GM23338 (cell line): ENCODE measurements around the gene GRID1. TPM values are rescaled to one million over a fixed set of nuclear protein-coding genes. Genes with fewer than 3 reads are reported as not detected.
A peak's percentile ranks its signal among the peaks of the same experiment; 100 is the strongest.

Experiments used
- ATAC-seq: fragments of 200-7000 bp; cut with Tn5 transposase; 3 replicates; pipeline ENCODE4 v1.9.1; 2020
- DNase-seq: peaks from one replicate; pipeline ENCODE4 v3.0.0-alpha.2; 2015; ENCODE audit warnings: low spot score
- H2AFZ ChIP-seq: fragments of 200-600 bp; sonication (generic); 2 replicates; pipeline ENCODE4 v1.8.0; 2016; ENCODE audit warnings: antibody characterized with exemption, mild to moderate bottlenecking, moderate library complexity
- H3F3A ChIP-seq: fragments of 200-600 bp; sonication (generic); replicated peaks from 2 replicates; pipeline ENCODE4 v1.8.0; 2017; ENCODE audit warnings: antibody characterized with exemption, mixed run types, low read depth
- H3K27ac ChIP-seq: fragments of 200-600 bp; sonication (generic); 2 replicates; pipeline ENCODE4 v1.6.1; 2016; ENCODE audit warnings: low read depth
- H3K27me3 ChIP-seq: fragments of 200-600 bp; sonication (generic); 2 replicates; pipeline ENCODE4 v1.8.0; 2016; ENCODE audit warnings: mild to moderate bottlenecking, mixed run types, moderate library complexity; ENCODE audit not compliant: insufficient read depth
- H3K36me3 ChIP-seq: fragments of 200-600 bp; sonication (generic); 2 replicates; pipeline ENCODE4 v1.8.0; 2016; ENCODE audit warnings: mild to moderate bottlenecking; ENCODE audit not compliant: insufficient read depth
- H3K4me1 ChIP-seq: fragments of 200-600 bp; sonication (generic); 2 replicates; pipeline ENCODE4 v1.8.0; 2016; ENCODE audit warnings: mild to moderate bottlenecking, moderate library complexity; ENCODE audit not compliant: insufficient read depth
- H3K4me2 ChIP-seq: fragments of 200-600 bp; sonication (generic); 2 replicates; pipeline ENCODE4 v1.7.1; 2017; ENCODE audit warnings: mixed run types
- H3K4me3 ChIP-seq: fragments of 200-600 bp; sonication (generic); 2 replicates; pipeline ENCODE4 v1.6.1; 2016; ENCODE audit warnings: mixed run types
- H3K79me2 ChIP-seq: fragments of 200-600 bp; sonication (generic); replicated peaks from 2 replicates; pipeline ENCODE4 v1.8.0; 2017; ENCODE audit warnings: mild to moderate bottlenecking; ENCODE audit not compliant: insufficient read depth
- H3K9me2 ChIP-seq: fragments of 200-600 bp; sonication (generic); 2 replicates; pipeline ENCODE4 v1.8.0; 2017; ENCODE audit not compliant: insufficient read depth
- H4K20me1 ChIP-seq: fragments of 200-600 bp; sonication (generic); replicated peaks from 2 replicates; pipeline ENCODE4 v1.8.0; 2017; ENCODE audit warnings: mild to moderate bottlenecking; ENCODE audit not compliant: insufficient read depth
- H3K27ac Mint-ChIP-seq: 2 replicates; pipeline ENCODE4 v1.8.0; 2020; ENCODE audit warnings: inconsistent platforms, mild to moderate bottlenecking, moderate library complexity, mixed read lengths
- H3K27me3 Mint-ChIP-seq: 3 replicates; pipeline ENCODE4 v1.8.0; 2022; ENCODE audit warnings: low read depth, mild to moderate bottlenecking, moderate library complexity, mixed read lengths, inconsistent platforms; ENCODE audit not compliant: insufficient read depth, poor library complexity
- H3K36me3 Mint-ChIP-seq: 3 replicates; pipeline ENCODE4 v1.8.0; 2021; ENCODE audit warnings: low read depth, mild to moderate bottlenecking, inconsistent platforms, moderate library complexity, mixed read lengths
- H3K4me1 Mint-ChIP-seq: 3 replicates; pipeline ENCODE4 v1.8.0; 2020; ENCODE audit warnings: mild to moderate bottlenecking, inconsistent platforms, mixed read lengths
- H3K4me3 Mint-ChIP-seq: 3 replicates; pipeline ENCODE4 v1.8.0; 2021; ENCODE audit warnings: moderate library complexity, mild to moderate bottlenecking, inconsistent platforms, mixed read lengths
- H3K9me3 Mint-ChIP-seq: 3 replicates; pipeline ENCODE4 v1.8.0; 2020; ENCODE audit warnings: moderate library complexity, mild to moderate bottlenecking, inconsistent platforms, mixed read lengths
- CTCF ChIP-seq, 2 experiments: fragments of 200-600 bp in 1 of 2; sonication (generic) in 1 of 2; conservative IDR thresholded peaks; 2 replicates each; pipeline versions ENCODE4 v1.5.1 to v1.6.1; 2016 to 2017; ENCODE audit warnings: antibody characterized with exemption in 2 of 2, low read depth in 2 of 2, mild to moderate bottlenecking in 2 of 2, moderate library complexity in 1 of 2
- EZH2 ChIP-seq: fragments of 200-600 bp; sonication (generic); IDR thresholded peaks from one replicate; pipeline ENCODE4 v1.8.0; 2017; ENCODE audit warnings: antibody characterized with exemption, mild to moderate bottlenecking, low read depth; ENCODE audit not compliant: unreplicated experiment
- EZH2phosphoT487 ChIP-seq: fragments of 200-600 bp; sonication (generic); IDR thresholded peaks from one replicate; pipeline ENCODE4 v1.8.1; 2018; ENCODE audit warnings: antibody characterized with exemption; ENCODE audit not compliant: unreplicated experiment
- JUNB ChIP-seq: IDR thresholded peaks from one replicate; pipeline ENCODE4 v1.6.1; 2016; ENCODE audit warnings: antibody characterized with exemption; ENCODE audit not compliant: unreplicated experiment
- POLR2AphosphoS5 ChIP-seq: IDR thresholded peaks from 2 replicates; pipeline ENCODE4 v1.6.1; 2016; ENCODE audit warnings: antibody characterized with exemption, low read depth
- REST ChIP-seq: IDR thresholded peaks from one replicate; pipeline ENCODE4 v1.6.1; 2018; ENCODE audit warnings: antibody characterized with exemption; ENCODE audit not compliant: unreplicated experiment
- ZNF331 ChIP-seq: fragments of 250-450 bp; sonication (Bioruptor Pico); IDR thresholded peaks from 2 replicates; pipeline ENCODE4 v1.5.0; 2020; ENCODE audit warnings: low read depth, mild to moderate bottlenecking, moderate library complexity
- polyA plus RNA-seq: library from polyadenylated mRNA; unstranded; fragments of >200 nt; fragmentation: Nextera tagmentation; extraction: Ambion mirVana; gene quantifications from 2 replicates; pipeline ENCODE4 v1.2.1, GENCODE V29; 2016
- total RNA-seq: library from RNA; depleted of rRNA; stranded (reverse); fragments of >200 nt; shearing (Covaris generic); gene quantifications from 2 replicates; pipeline ENCODE4 v1.2.3, GENCODE V29; 2014
- TF ChIP-seq, protein P1 (sequence below): fragments of 250-450 bp; sonication (Bioruptor Pico); IDR thresholded peaks from 2 replicates; pipeline ENCODE4 v1.5.0; 2020; ENCODE audit warnings: mild to moderate bottlenecking, moderate library complexity

Gene GRID1
- total and polyA plus RNA-seq, 2 experiments from 2014 or later = 0.14 to 0.15 TPM

- Mint-ChIP-seq H3K27me3 (peaks cover 70% of the 10 kb centered on the region), H3K27ac (no peak overlapping the region), H3K36me3 (no peaks in the 10 kb centered on the region; the same call in 2 of the 3 replicates), H3K9me3 (no peaks in the 10 kb centered on the region; the same call in none of the 3 replicates), H3K4me3 (peak overlapping the region; percentile 79), H3K4me1 (peaks cover 22% of the 10 kb centered on the region)
- TF ChIP-seq ZNF331 (CRISPR knock-in tag) (no peak), REST (peak; percentile 38), CTCF (conservative IDR thresholded peaks at IDR 0.05; ENCODE audit: low read depth in 2 of 2) (peak; percentile 45 to 70; a peak in 3 of 4 replicates), EZH2 (peak; percentile 79), EZH2phosphoT487 (peak; percentile 70), JUNB (no peak)
- H3K9me2 ChIP-seq = no peaks in the 10 kb centered on the region
- H4K20me1 ChIP-seq = 0 out of 2 replicates have a peak, but pooled peaks cover 7% of the 10 kb centered on the region
- H3K4me2 ChIP-seq = peak overlapping the region; percentile 93
- H2AFZ ChIP-seq = peak overlapping the region; percentile 94
- H3K4me3 ChIP-seq = peak overlapping the region; percentile 69
- DNase-seq (peak; percentile 81), ATAC-seq (peak; percentile 64)
- peaks cover 84% of the 10 kb centered on the region for H3K27me3 ChIP-seq
- H3K4me1 ChIP-seq = peaks cover 22% of the 10 kb centered on the region
- no peaks in the 10 kb centered on the region for H3K36me3 ChIP-seq
- no peaks in the 10 kb centered on the region for H3F3A ChIP-seq
- H3K27ac ChIP-seq = no peak overlapping the region
- H3K79me2 ChIP-seq = no peaks in the 10 kb centered on the region
These were observed 3.3 kb downstream of the GRID1 start for GRCh38 chr10:86363184-86363832.

- peak overlapping the region; percentile 69 for H3K4me3 ChIP-seq
- peaks cover 78% of the 10 kb centered on the region for H3K27me3 ChIP-seq
- TF ChIP-seq POLR2AphosphoS5 = no peak
- peak; percentile 27 for TF ChIP-seq EZH2
- TF ChIP-seq, protein P1, sequence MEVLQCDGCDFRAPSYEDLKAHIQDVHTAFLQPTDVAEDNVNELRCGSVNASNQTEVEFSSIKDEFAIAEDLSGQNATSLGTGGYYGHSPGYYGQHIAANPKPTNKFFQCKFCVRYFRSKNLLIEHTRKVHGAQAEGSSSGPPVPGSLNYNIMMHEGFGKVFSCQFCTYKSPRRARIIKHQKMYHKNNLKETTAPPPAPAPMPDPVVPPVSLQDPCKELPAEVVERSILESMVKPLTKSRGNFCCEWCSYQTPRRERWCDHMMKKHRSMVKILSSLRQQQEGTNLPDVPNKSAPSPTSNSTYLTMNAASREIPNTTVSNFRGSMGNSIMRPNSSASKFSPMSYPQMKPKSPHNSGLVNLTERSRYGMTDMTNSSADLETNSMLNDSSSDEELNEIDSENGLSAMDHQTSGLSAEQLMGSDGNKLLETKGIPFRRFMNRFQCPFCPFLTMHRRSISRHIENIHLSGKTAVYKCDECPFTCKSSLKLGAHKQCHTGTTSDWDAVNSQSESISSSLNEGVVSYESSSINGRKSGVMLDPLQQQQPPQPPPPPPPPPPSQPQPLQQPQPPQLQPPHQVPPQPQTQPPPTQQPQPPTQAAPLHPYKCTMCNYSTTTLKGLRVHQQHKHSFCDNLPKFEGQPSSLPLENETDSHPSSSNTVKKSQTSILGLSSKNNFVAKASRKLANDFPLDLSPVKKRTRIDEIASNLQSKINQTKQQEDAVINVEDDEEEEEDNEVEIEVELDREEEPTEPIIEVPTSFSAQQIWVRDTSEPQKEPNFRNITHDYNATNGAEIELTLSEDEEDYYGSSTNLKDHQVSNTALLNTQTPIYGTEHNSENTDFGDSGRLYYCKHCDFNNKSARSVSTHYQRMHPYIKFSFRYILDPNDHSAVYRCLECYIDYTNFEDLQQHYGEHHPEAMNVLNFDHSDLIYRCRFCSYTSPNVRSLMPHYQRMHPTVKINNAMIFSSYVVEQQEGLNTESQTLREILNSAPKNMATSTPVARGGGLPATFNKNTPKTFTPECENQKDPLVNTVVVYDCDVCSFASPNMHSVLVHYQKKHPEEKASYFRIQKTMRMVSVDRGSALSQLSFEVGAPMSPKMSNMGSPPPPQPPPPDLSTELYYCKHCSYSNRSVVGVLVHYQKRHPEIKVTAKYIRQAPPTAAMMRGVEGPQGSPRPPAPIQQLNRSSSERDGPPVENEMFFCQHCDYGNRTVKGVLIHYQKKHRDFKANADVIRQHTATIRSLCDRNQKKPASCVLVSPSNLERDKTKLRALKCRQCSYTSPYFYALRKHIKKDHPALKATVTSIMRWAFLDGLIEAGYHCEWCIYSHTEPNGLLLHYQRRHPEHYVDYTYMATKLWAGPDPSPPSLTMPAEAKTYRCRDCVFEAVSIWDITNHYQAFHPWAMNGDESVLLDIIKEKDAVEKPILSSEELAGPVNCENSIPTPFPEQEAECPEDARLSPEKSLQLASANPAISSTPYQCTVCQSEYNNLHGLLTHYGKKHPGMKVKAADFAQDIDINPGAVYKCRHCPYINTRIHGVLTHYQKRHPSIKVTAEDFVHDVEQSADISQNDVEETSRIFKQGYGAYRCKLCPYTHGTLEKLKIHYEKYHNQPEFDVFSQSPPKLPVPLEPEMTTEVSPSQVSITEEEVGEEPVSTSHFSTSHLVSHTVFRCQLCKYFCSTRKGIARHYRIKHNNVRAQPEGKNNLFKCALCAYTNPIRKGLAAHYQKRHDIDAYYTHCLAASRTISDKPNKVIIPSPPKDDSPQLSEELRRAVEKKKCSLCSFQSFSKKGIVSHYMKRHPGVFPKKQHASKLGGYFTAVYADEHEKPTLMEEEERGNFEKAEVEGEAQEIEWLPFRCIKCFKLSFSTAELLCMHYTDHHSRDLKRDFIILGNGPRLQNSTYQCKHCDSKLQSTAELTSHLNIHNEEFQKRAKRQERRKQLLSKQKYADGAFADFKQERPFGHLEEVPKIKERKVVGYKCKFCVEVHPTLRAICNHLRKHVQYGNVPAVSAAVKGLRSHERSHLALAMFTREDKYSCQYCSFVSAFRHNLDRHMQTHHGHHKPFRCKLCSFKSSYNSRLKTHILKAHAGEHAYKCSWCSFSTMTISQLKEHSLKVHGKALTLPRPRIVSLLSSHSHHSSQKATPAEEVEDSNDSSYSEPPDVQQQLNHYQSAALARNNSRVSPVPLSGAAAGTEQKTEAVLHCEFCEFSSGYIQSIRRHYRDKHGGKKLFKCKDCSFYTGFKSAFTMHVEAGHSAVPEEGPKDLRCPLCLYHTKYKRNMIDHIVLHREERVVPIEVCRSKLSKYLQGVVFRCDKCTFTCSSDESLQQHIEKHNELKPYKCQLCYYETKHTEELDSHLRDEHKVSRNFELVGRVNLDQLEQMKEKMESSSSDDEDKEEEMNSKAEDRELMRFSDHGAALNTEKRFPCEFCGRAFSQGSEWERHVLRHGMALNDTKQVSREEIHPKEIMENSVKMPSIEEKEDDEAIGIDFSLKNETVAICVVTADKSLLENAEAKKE (CRISPR knock-in tag) = no peak
These were observed 3.9 kb downstream of the GRID1 start for GRCh38 chr10:86362586-86363183.

More at GRCh38 chr10:86362586-86363183, 3.9 kb downstream of the GRID1 start:
- no peak overlapping the region for H3K27ac ChIP-seq
- H3K79me2 ChIP-seq = no peaks in the 10 kb centered on the region
- H3K9me2 ChIP-seq = no peaks in the 10 kb centered on the region
- ATAC-seq (peak; percentile 28), DNase-seq (peak; percentile 90)
- H3F3A ChIP-seq = no peaks in the 10 kb centered on the region
- Mint-ChIP-seq H3K9me3 (no peaks in the 10 kb centered on the region; the same call in none of the 3 replicates), H3K4me3 (peak overlapping the region; percentile 79), H3K27me3 (peaks cover 65% of the 10 kb centered on the region), H3K27ac (no peak overlapping the region), H3K4me1 (peaks cover 18% of the 10 kb centered on the region), H3K36me3 (no peaks in the 10 kb centered on the region; the same call in 2 of the 3 replicates)
- no peaks in the 10 kb centered on the region for H3K36me3 ChIP-seq
- peak overlapping the region; percentile 94 for H2AFZ ChIP-seq
- peaks cover 19% of the 10 kb centered on the region for H3K4me1 ChIP-seq
- 0 out of 2 replicates have a peak, but pooled peaks cover 7% of the 10 kb centered on the region for H4K20me1 ChIP-seq
- H3K4me2 ChIP-seq = peak overlapping the region; percentile 93
